ENCODE results near the gene CRNKL1. TPM values are rescaled to one million over a fixed set of nuclear protein-coding genes. Genes with fewer than 3 reads are reported as not detected.
"Not testable (repeated sequence)": the region's sequence is repeated elsewhere in the genome, so short reads cannot be mapped to it uniquely, and the experiment has no call there.

Gene CRNKL1
- polyA plus RNA-seq, 5 donors = 29.4 to 43.7 (median 41.4) TPM

DNA sequence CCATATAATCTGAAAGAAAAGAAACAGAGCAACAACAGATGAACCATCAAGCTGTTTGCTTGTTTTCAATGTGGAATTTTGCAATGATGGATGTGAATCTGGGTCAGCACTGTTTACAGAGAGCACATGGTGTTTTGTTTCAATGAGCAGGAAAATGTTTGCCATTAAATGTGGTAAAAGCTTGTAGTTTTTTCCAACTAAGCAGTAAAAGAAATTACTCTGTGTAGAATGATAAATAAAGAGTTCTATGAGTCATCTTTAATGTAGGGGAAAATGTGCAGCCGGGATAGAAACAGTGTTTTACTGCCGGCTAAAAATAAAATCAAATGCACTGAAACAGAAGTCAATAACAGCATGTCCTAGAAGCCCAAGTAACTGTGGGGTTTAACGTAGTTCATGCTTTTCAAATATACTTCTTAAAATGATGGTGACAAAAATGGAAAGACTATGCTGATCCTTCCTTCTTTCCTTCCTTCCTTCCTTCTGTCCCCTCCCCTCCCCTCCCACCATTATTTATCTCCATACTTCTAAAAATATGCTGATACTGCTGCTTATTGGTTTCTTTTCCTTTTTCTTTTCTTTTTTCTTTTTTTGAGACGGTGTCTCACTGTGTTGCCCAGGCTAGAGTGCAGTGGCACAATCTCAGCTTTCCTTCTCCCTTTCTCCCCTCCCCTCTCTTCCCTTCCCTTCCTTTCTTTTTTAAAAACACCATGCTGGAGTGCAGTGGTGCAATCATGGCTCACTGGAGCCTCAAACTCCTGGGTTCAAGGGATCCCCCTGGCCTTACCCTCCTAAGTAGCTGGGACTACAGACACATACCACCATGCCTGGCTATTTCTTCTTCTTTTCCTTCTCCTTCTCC is 41.4 kb downstream of the CRNKL1 start:
- DNase-seq = peak; percentile 67 to 73

DNA sequence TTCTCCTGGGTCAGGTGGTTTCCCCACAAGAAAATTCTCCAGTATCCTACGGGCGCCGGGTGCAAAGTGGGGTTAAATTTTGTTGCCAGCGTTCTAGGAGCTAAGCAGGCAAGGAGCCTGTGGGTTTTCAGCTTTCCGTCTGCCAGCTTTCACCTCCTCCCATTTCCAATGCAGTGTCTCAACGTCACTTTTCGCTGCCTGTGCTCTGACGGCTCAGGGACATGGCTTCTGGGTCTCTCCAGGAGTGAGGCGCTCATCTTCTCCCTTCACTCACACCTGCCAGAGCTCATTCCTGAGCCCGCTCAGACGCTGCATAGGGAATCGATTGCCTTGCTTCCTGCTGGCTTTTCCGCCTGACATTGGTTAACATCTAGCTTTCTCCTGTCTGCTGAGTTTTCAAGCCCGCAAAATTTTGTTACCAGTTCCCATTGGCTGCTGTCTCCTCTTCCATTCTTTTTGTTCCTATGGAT is 42.4 kb downstream of the CRNKL1 start:
- DNase-seq = no peak

DNA sequence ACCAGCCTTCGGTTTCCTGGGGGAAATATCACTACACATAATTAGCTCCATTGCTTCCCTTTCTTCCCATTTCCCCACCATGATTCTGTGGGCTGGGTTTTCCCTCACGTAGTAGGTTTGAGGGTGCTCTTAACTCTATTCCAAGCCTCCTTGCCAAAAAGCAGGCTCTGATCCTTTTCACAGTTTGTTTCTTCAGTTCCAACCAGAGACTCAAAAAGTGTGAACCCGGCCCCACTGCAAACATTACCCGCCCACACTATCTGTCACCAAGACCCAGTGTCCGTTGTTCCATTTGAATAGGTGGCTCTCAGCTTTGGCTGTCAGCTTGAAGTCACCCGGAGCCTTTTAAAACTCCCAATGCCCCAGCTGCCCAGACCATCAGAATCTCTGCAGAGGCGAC is 46.9 kb downstream of the CRNKL1 start:
- no peak for DNase-seq

DNA sequence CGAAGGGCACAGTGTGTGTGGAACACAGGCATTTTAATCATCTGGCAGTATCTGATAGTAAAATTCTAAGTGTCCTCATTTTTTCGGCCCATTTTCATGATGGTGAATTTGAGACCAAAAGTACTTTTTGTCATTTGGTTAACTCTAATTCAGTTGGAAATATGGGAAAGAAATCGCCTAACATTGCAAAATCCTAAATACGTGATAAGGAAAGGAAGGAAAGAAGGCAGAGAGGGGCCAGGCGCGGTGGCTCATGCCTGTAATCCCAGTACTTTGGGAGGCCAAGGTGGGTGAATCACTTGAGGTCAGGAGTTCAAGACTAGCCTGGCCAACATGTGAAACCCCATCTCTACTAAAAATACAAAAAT is 48.3 kb downstream of the CRNKL1 start:
- not testable (repeated sequence) for DNase-seq

DNA sequence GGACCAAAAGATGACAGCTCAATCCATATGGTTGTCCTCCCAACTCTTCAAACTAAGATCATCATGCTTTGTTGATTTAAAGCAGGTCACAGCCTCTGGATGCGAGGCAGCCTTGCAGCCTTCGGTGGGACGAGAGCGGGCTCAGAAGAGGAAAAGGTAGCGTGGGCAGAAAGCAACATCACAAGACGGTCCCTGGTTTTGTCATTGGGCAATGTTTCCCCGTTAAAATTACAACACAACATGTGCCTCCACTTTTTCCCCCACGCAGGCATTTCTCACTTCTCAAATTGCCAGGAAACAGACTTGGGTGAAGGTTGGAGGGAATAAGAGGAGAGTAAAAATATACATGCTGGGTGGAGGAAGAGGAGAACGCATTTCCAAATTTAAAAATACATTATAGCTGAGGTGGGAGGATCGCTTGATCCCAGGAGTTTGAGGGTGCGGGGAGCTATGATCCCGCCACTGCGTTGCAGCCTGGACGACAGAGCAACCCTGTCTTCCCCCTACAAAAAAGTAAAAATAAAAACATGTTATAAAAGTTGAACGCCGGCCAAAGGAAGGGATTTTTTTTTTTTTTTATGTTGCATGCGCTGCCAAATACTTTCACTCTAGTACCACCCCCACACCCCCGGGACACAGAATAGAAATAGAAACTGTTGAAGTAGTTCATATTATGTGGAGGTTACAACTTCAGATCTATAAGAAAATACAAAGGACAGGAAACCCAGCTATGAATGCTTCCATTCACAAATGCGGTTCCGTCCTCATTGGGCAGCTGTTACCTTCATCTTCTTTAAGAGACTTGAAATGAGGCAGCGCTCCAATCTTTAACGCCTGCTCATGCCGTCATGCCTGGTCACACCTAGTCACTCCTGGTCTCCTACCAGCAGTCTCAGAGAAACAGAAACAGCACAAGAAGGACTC is 49.0 kb downstream of the CRNKL1 start:
- peak; percentile 42 to 48 for DNase-seq

DNA sequence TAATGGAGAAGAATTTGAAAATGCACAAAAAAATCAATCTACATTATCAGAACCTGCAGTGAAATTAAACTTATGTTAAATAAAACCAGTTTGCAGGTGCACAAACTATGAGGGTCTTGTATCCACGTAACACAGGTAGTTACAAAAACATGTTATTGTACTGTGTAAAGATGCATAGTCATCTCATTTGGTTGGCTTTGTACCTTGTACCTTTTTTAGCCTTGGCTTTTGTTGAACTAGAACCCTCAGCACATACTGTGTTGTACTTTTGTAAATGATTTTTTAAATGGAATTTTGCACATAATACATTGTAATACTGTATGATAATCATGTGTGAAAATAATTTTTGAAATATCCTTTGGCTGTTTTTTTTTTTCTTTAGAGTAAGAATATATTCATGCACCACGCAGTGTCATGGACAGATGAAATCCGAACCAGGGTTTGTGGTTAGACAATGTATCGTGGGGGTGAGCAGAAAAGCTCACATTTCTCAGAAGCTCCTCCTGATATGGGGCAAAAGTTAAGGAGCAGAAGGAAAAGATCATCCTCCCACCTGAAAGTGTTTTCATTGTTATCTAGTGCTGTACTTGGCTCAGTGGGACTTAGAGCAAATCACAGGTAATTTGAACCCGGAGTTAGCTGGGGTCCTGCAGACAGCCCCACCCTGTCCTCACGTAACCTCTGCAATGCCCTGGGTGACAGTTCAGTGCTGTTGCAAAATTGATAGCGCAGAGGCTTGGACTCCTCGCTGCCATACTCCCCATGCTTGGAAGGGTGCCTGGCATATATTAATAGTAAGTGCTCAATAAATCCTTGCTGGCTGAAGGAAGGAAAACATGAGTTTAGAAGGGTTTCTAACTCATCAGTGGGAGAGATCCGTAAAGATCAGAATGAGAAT is 49.9 kb downstream of the CRNKL1 start:
- no peak for DNase-seq

DNA sequence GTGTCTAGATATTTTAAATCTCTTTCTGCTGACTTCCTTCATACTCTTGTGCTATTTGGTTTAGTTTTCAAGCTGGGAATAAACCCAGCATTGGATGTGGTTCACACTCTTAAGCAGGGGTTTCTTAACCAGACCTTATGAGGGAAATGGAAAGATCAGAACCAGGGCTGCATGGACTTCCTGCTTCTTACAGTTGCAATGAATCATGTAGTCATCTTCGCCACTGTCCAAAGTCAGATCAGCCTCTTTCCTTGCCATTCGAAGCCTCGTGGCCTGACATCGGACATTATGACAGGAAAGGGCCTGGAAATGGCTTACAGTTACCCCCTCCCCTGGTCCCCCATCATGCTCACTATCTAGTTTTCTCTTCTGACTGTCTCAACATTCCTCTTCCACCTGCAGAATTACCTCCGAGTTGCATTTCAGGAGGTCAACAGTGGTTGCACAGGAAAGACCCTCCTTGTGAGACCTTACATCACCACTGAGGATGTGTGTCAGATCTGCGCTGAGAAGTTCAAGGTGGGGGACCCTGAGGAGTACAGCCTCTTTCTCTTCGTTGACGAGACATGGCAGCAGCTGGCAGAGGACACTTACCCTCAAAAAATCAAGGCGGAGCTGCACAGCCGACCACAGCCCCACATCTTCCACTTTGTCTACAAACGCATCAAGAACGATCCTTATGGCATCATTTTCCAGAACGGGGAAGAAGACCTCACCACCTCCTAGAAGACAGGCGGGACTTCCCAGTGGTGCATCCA is 51.9 kb downstream of the CRNKL1 start:
- DNase-seq = no peak

DNA sequence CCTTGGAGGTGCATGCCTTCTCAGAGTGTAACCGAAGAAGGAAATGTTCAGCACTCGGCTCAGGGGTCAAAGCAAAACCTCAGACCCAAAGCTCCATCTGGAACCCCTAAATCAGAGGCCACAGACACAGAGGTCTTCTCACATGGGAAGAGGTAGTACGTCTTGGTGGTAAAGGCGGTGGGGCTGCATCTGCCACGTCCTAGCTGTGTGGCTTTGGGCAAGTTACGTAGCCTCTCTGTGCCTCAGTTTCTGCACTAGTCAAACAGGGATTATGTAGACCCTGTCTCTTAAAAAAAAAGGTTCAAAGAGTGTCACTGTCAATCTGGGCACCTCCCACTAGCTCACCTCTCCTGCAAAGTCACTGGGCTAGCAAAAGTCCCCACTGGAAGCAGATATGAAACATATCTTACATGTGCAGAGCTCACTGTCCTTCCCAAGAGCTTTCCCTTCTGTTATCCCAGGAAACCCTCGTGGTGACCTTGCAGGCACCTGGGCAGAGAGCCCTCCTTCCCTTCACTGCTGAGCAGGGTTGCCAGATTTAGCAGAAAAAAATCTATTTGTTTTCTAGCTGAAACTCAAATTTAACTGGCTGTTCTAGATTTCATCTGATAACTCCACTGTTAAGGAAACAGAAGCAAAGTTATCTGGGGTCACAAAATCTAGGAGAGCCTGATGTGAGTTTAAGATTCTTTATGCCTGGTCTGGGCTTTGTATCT is 53.1 kb downstream of the CRNKL1 start:
- no peak for DNase-seq

DNA sequence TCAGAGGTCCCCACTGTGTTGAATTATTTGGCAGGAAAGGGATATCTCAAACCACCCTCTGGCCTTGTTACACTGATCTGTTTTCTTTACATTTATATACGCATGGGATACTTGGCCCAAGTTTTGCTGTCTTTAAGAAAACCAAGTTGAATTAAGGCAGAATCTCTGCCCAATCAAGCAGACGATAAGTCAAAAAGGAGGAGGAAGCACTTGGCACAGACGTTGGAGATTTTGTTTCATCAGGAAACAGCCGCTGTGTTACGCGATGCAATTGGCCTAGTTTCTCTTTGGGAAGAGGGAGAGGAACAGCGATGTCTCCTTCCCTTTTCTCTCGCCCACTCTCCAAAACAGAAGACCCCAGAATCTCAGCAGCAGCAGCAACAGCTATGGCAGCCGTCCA is 55.3 kb downstream of the CRNKL1 start:
- DNase-seq = peak; percentile 64 to 70

DNA sequence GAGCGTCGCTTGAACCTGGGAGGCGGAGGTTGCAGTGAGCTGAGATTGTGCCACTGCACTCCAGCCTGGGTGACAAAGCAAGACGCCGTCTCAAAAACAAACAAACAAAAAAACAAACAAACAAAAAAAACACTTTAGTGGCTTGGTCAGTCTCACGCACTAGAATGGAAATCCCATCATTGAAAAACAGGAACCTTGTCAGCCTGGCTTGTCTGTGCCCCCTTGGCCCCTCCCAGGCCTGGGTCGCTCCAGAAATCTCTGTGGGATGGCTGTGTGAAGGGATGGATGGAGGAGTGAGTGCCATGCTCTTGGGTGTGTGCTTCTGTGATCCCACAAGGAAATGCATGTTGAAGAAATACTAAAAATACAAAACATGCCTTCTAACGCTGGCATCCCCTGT is 56.0 kb downstream of the CRNKL1 start:
- no peak for DNase-seq

DNA sequence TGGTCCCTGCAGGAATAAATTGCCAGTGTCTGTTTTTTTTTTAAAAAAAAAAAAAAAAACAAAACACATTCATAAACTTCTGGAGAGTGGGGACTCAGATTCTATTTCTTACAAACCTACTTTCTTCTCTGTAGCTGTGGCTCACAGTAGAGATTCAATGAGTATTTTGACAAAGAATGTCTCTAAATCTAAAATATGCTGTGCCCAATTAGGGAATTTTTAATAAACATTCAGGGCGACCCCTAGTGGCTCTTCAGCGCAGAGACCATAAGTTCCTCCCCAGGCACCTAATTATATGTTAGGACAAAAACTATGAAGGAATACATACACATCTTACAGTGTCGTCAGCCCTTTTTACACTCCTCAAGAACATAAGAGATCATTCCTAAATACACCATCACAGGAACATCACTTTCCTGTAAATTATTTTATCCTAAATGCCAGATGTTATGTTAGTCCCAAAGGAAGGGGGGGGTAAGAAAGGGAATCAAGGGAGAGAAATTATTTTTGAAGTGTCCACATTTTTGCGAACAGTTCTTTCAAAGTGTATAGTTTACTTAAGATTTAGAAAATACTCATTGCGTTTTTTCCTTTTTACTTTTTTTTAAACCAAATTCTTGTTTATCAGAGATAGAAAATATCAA is 56.9 kb downstream of the CRNKL1 start:
- peak in 1 of 2 donors; percentile 43 for DNase-seq

DNA sequence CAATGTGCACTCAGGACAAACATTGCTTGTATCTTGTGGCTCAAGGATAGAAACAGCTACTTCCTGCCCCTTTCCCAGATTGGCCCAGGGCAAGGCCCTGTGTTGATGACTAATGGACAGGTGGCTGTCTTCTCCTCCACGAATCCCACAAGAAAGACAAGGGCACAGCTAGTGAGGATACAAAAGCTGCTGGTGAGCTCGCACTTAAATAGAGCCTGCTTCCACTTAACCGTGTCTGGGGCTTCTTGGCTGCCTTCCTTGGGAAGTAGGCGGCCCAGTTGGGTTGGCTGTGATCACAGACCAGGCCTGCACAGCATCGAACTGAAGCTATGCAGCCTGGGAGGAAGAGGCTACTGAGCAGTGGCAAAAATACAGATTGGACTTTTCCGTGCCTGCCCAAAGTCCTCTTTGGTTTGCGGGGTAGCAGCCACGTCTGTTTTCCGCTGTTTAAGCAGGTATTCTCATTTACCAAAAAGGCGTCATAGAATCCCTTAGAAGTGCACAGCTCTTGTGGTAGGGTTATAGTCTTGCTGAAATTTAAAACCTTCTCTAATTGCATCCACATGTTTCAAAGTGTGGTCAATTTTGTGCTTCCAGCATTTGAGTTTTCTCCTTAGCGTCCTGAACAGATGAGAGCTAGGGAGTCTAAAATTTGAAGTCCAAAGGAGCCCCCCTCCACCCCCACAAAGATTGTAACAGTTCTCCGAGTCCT is 58.2 kb downstream of the CRNKL1 start:
- DNase-seq = no peak

DNA sequence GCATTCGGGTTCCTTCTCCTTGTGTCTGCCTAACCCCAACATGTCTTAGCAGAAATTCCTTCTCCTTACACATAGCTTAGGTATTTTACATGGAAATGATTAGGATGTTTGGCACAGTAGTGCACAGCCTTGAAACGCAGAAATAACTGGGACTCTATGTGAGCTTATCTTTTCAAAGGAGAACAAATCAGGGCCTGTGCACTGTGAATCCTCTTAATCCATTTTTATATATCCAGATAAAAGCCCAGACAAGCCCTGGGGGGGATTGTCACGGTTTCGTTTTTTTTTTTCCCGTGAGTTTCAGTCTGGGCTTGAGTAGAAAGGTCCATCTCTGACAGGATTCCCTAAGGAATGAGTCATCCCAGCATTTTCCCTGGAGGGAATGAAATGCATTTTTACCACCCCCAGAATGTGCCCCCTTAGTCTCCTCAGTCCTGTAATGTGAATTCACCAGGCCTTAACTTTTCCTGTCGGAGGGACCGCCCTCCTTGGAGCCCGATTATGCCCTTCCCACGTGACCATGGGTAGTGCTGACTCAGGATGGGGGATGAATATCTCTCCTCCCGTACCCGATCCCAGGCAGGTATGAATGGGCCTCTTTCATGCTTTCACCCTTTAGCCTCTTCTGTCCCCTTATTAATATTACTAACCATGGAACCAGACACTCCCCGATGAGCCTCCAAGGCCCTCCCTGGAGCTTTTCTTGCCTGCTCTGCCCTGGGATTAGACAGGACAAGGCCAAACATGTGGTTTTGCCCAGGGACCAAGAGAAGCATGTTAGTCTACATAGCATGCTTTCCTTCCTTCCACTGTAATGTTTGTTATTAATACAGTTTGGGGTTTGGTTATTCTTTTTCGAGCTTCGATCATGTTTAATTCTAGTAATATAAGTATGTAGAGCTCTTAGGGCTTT is 59.0 kb downstream of the CRNKL1 start:
- no peak for DNase-seq

DNA sequence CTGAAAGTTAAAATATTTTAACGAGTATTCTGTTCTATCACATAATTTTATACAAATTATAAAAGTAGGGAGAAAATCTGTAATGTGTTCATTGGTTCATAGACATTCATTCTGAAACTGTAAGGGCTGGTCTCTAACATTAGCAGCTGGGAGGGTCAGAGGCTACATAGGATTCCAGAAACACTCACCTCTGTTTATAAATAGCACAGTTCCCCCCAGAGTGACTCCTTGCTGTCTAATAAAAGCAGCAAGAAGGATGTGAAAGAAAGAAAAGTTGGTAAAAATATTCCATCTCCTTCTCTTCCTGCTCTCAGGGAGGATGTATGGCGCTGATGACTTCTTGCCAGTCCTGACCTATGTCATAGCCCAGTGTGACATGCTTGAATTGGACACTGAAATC is 60.4 kb downstream of the CRNKL1 start:
- DNase-seq = no peak

DNA sequence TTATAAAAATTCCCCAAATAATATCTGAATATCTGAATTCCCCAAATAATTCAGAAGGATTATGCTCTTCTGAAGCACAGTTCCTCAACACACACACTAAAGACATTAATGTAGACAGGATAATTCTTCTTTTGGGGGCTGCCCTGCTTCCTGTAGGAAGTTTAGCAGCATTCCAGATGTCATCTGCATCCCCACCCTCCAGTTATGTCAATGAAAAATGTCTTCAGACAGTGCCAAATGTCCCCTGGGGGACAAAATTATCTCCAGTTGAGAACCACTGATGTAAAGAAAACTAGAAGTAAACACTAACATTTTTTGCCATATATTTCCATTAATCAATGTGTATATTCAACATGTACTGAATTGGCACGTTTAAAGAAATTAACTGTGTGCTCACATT is 61.0 kb downstream of the CRNKL1 start:
- no peak for DNase-seq

DNA sequence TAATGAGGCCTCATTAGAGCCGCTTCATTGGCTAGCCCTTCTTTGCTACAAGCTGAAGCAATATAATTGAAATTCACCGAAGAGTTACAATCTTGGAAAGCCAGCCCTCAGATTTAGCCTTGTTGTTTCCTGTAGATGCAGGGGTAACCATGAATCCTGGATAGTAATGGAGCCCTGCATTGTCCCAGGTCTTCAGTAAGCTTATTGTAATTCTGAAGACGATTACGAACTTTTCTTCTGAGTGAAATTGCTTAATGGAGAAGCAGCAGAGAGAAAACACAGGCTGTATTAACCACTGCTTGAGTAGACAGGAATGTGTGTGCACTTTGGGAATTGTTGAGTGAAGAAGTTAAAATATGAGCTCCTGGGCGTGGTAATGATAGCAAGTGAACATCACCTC is 61.4 kb downstream of the CRNKL1 start:
- no peak for DNase-seq

DNA sequence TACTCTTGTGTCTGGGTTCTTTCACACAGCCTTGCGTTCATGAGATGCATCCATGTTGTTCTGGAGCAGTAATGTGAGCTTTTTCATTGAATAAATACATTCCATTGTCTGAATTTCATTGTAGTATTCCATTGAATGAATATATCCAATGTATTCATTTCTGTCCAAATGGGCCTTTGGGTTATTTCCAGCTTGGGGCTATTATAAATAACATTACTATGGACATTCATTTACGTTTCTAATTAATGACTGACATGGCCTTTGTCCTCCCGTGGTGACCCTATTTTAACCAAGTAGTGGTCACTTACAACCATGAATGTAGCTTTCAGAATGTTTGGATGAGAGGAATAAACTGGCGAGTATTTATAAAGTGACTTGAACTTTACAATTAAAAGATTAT is 65.2 kb downstream of the CRNKL1 start:
- no peak for DNase-seq

DNA sequence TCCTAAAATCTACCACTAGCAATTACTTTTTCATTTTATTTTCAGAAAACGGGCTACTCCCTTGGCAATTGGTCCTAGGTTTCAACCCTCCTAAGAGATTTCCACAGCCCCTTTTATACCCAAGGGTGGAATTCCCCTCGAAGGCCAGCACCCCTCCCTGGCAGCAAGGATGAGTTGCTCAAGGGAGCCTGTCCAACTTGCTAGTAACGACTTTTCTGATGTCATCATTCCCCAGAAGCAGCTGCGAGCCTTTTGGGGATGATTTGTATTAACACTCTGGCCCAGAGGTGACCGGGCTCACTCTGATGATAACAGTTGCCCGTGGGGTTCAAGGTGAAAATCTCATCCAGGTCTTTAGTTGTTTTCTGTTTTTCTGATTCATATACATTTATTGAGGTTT is 65.8 kb downstream of the CRNKL1 start:
- no peak for DNase-seq
